ENCODE results near the gene APOOL.
A peak's percentile ranks its signal among the peaks of the same experiment; 100 is the strongest.

APOOL gene

GRCh38 chrX:85089321-85089840 is 85.7 kb downstream of the APOOL start:
- DNase-seq, result no peak

- no peak for DNase-seq
These were observed 103.7 kb downstream of the APOOL start for GRCh38 chrX:85107407-85107806.

GRCh38 chrX:85108165-85108564 is 104.5 kb downstream of the APOOL start:
- DNase-seq, result no peak

GRCh38 chrX:85109235-85109634 is 105.6 kb downstream of the APOOL start:
- DNase-seq, result no peak

- peak in 1 of 2 donors; percentile 27 for DNase-seq
These were observed 107.7 kb downstream of the APOOL start for GRCh38 chrX:85111347-85111746.

- DNase-seq, result no peak
These were observed 108.6 kb downstream of the APOOL start for GRCh38 chrX:85112293-85112692.

GRCh38 chrX:85113746-85114145 is 110.1 kb downstream of the APOOL start:
- DNase-seq, result no peak

- DNase-seq, result no peak
These were observed 110.5 kb downstream of the APOOL start for GRCh38 chrX:85114171-85114570.

- no peak for DNase-seq
These were observed 111.1 kb downstream of the APOOL start for GRCh38 chrX:85114776-85115175.

GRCh38 chrX:85115252-85115651 is 111.6 kb downstream of the APOOL start:
- no peak for DNase-seq

- DNase-seq, result no peak
These were observed 132.7 kb downstream of the APOOL start for GRCh38 chrX:85136409-85136808.

GRCh38 chrX:85139422-85139821 is 135.7 kb downstream of the APOOL start:
- no peak for DNase-seq

GRCh38 chrX:85140964-85141363 is 137.3 kb downstream of the APOOL start:
- no peak for DNase-seq
